Hepatocyte (in vitro differentiated cells): ENCODE results near the gene FOXC2.

Experiments used
- EZH2 ChIP-seq: fragments of 200-600 bp; sonication (generic); IDR thresholded peaks from 2 replicates; pipeline ENCODE4 v1.6.1; 2016; ENCODE audit warnings: antibody characterized with exemption, mild to moderate bottlenecking, borderline replicate concordance
- EZH2phosphoT487 ChIP-seq: fragments of 200-600 bp; sonication (generic); IDR thresholded peaks from one replicate; pipeline ENCODE4 v1.6.1; 2018; ENCODE audit warnings: antibody characterized with exemption, mild to moderate bottlenecking, low read depth, moderate library complexity; ENCODE audit not compliant: unreplicated experiment, severe bottlenecking
- TF ChIP-seq, protein P1 (sequence below): fragments of 200-600 bp; sonication (generic); IDR thresholded peaks from 2 replicates; pipeline ENCODE4 v1.5.1; 2016; ENCODE audit warnings: antibody characterized with exemption, mild to moderate bottlenecking; ENCODE audit not compliant: poor library complexity

GRCh38 chr16:86554599-86554916 is 12.1 kb upstream of the FOXC2 start:
- TF ChIP-seq, protein P1, sequence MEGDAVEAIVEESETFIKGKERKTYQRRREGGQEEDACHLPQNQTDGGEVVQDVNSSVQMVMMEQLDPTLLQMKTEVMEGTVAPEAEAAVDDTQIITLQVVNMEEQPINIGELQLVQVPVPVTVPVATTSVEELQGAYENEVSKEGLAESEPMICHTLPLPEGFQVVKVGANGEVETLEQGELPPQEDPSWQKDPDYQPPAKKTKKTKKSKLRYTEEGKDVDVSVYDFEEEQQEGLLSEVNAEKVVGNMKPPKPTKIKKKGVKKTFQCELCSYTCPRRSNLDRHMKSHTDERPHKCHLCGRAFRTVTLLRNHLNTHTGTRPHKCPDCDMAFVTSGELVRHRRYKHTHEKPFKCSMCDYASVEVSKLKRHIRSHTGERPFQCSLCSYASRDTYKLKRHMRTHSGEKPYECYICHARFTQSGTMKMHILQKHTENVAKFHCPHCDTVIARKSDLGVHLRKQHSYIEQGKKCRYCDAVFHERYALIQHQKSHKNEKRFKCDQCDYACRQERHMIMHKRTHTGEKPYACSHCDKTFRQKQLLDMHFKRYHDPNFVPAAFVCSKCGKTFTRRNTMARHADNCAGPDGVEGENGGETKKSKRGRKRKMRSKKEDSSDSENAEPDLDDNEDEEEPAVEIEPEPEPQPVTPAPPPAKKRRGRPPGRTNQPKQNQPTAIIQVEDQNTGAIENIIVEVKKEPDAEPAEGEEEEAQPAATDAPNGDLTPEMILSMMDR = no peak
- TF ChIP-seq EZH2 (no peak), EZH2phosphoT487 (no peak)
